Smooth muscle cell (in vitro differentiated cells): ENCODE results near the gene GLYATL3. TPM values are rescaled to one million over a fixed set of nuclear protein-coding genes. Genes with fewer than 3 reads are reported as not detected.

ENCODE experiments used
- DNase-seq: peaks from one replicate; lab custom pipeline; 2025; ENCODE audit not compliant: unreplicated experiment; lab: John Stamatoyannopoulos, UW
- H2AFZ ChIP-seq: fragments of 200-600 bp; sonication (generic); 2 replicates; pipeline ENCODE4 v1.6.0; 2016; ENCODE audit warnings: antibody characterized with exemption, low read depth, mild to moderate bottlenecking
- H3F3A ChIP-seq: fragments of 200-600 bp; sonication (generic); 2 replicates; pipeline ENCODE4 v1.6.0; 2017; ENCODE audit warnings: antibody characterized with exemption, low read depth
- H3K27ac ChIP-seq: fragments of 200-600 bp; sonication (generic); 2 replicates; pipeline ENCODE4 v1.5.1; 2016; ENCODE audit warnings: low read depth, mild to moderate bottlenecking
- H3K27me3 ChIP-seq: fragments of 200-600 bp; sonication (generic); 2 replicates; pipeline ENCODE4 v1.6.1; 2016; ENCODE audit warnings: low read depth, mild to moderate bottlenecking
- H3K36me3 ChIP-seq: fragments of 200-600 bp; sonication (generic); 2 replicates; pipeline ENCODE4 v1.5.1; 2016; ENCODE audit warnings: low read depth
- H3K4me1 ChIP-seq: fragments of 200-600 bp; sonication (generic); 2 replicates; pipeline ENCODE4 v1.5.1; 2016; ENCODE audit warnings: low read depth
- H3K4me2 ChIP-seq: fragments of 200-600 bp; sonication (generic); 2 replicates; pipeline ENCODE4 v1.6.0; 2016; ENCODE audit warnings: mild to moderate bottlenecking
- H3K4me3 ChIP-seq: fragments of 200-600 bp; sonication (generic); 2 replicates; pipeline ENCODE4 v1.5.1; 2016; ENCODE audit warnings: mild to moderate bottlenecking
- H3K79me2 ChIP-seq: fragments of 200-600 bp; sonication (generic); 2 replicates; pipeline ENCODE4 v1.6.0; 2016; ENCODE audit warnings: low read depth, mild to moderate bottlenecking
- H3K9ac ChIP-seq: fragments of 200-600 bp; sonication (generic); 2 replicates; pipeline ENCODE4 v1.6.0; 2016; ENCODE audit warnings: low read depth
- H3K9me3 ChIP-seq: fragments of 200-600 bp; sonication (generic); replicated peaks from 2 replicates; pipeline ENCODE4 v1.5.1; 2016; ENCODE audit warnings: low read depth
- H4K20me1 ChIP-seq: fragments of 200-600 bp; sonication (generic); 2 replicates; pipeline ENCODE4 v1.6.0; 2016; ENCODE audit warnings: low read depth
- WGBS: methylation state at CpG from one replicate; pipeline ENCODE4 v1.1.7; 2016; ENCODE audit warnings: low lambda C conversion rate; 5-methylcytosine and 5-hydroxymethylcytosine counted together
- polyA plus RNA-seq: library from polyadenylated mRNA; unstranded; fragments of >200 nt; fragmentation: Nextera tagmentation; extraction: Ambion mirVana; gene quantifications from 2 replicates; pipeline ENCODE4 v1.2.1, GENCODE V29; 2016
- total RNA-seq: library from RNA; depleted of rRNA; stranded (reverse); fragments of >200 nt; gene quantifications from 2 replicates; pipeline ENCODE4 v1.2.3, GENCODE V29; 2014
- TF ChIP-seq, protein P1 (sequence below): fragments of 200-600 bp; sonication (generic); IDR thresholded peaks from 2 replicates; pipeline ENCODE4 v1.5.1; 2017; ENCODE audit warnings: borderline replicate concordance, mild to moderate bottlenecking, antibody characterized with exemption; ENCODE audit not compliant: insufficient read depth, poor library complexity, severe bottlenecking

The GLYATL3 gene
- total and polyA plus RNA-seq, 2 experiments from 2014 or later = not detected

DNA sequence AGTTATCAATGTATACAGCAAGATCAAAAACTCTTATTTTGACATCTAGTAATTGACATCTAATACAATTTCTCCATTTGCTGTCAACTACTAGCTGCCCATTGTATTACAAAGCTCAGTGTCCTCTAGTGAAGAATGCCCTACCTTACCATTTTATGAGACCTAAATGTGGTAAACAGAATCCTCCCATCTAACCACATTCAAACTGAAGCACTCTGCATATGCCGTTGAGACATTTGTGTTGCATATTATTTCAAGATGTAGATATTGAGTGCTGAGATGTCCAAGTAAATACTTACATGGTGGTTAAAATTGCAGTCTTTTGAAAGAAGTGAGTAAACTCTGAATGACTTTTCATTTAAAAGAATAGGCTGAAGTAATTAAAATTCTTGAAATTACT is 597 bp upstream of the GLYATL3 start:
- H2AFZ ChIP-seq = no peak overlapping the region
- no peak overlapping the region for H3K4me2 ChIP-seq
- H3K9ac ChIP-seq = no peak overlapping the region
- H4K20me1 ChIP-seq = no peaks in the 10 kb centered on the region
- H3K27ac ChIP-seq = no peak overlapping the region
- DNase-seq = no peak
- WGBS = 77% methylated on average over 1 of the region's 1 CpG
- no peaks in the 10 kb centered on the region for H3K4me1 ChIP-seq
- no peaks in the 10 kb centered on the region for H3K9me3 ChIP-seq
- no peaks in the 10 kb centered on the region for H3K27me3 ChIP-seq
- H3K36me3 ChIP-seq = no peaks in the 10 kb centered on the region
- TF ChIP-seq, protein P1, sequence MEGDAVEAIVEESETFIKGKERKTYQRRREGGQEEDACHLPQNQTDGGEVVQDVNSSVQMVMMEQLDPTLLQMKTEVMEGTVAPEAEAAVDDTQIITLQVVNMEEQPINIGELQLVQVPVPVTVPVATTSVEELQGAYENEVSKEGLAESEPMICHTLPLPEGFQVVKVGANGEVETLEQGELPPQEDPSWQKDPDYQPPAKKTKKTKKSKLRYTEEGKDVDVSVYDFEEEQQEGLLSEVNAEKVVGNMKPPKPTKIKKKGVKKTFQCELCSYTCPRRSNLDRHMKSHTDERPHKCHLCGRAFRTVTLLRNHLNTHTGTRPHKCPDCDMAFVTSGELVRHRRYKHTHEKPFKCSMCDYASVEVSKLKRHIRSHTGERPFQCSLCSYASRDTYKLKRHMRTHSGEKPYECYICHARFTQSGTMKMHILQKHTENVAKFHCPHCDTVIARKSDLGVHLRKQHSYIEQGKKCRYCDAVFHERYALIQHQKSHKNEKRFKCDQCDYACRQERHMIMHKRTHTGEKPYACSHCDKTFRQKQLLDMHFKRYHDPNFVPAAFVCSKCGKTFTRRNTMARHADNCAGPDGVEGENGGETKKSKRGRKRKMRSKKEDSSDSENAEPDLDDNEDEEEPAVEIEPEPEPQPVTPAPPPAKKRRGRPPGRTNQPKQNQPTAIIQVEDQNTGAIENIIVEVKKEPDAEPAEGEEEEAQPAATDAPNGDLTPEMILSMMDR = no peak
- H3K79me2 ChIP-seq = no peaks in the 10 kb centered on the region
- H3K4me3 ChIP-seq = no peak overlapping the region
- H3F3A ChIP-seq = no peaks in the 10 kb centered on the region

DNA sequence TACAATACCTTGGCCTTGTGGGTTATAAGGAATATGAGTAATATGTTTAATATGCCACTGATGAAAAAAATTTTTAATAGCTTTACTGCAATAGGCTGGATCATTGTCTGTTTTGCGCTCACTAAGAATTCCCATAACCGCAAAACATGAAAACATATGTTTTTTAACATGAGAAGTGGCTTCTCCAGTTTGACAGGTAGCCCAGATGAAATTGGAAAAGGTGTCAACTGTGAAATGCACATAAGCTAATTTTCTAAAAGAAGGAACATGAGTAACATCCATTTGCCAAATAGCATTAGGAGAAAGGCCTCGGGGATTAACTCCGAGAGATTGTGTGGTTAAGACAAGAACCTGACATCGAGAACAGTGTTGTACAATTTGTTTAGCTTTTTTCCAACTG is 4.9 kb downstream of the GLYATL3 start:
- no peak overlapping the region for H3K4me2 ChIP-seq
- H3K36me3 ChIP-seq = no peaks in the 10 kb centered on the region
- no peak for DNase-seq
- TF ChIP-seq, protein P1 = no peak
- H3K9ac ChIP-seq = no peak overlapping the region
- H3K4me3 ChIP-seq = no peak overlapping the region
- no peaks in the 10 kb centered on the region for H3F3A ChIP-seq
- no peak overlapping the region for H2AFZ ChIP-seq
- no peaks in the 10 kb centered on the region for H3K79me2 ChIP-seq
- H4K20me1 ChIP-seq = no peaks in the 10 kb centered on the region
- H3K9me3 ChIP-seq = no peaks in the 10 kb centered on the region
- no peaks in the 10 kb centered on the region for H3K4me1 ChIP-seq
- no peaks in the 10 kb centered on the region for H3K27me3 ChIP-seq
- no peak overlapping the region for H3K27ac ChIP-seq
- WGBS = 82% methylated on average over 5 of the region's 5 CpGs

DNA sequence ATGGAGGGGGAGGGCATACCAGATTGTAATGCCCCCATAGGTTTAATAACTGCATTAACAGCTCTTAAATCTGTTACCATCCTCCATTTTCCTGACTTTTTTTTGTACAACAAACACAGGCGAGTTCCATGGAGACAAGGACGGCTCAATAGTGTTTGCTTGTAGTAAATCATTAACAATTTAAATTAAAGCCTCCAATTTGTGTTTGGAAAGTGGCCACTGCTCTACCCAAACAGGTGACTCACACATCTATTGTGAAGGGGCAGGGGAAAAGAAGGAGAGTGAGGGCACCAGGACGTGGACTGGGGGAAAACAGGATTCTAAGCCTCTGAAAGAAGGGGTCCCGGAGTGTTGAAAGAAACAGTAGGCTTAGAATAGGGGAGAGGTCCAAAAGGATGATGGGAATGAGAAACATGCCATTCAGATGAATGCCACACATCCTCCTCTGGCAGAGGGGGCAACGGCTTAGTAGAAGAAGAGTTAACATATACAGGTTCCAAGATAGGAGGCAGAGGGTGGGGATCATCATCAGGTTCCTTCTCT is 6.9 kb downstream of the GLYATL3 start:
- 86% methylated on average over 5 of the region's 5 CpGs for WGBS
- no peaks in the 10 kb centered on the region for H3F3A ChIP-seq
- no peaks in the 10 kb centered on the region for H3K4me1 ChIP-seq
- no peak overlapping the region for H3K9ac ChIP-seq
- H3K4me3 ChIP-seq = no peak overlapping the region
- no peaks in the 10 kb centered on the region for H3K9me3 ChIP-seq
- H3K36me3 ChIP-seq = no peaks in the 10 kb centered on the region
- no peaks in the 10 kb centered on the region for H4K20me1 ChIP-seq
- H3K27me3 ChIP-seq = no peaks in the 10 kb centered on the region
- no peak overlapping the region for H3K27ac ChIP-seq
- DNase-seq = no peak
- no peak overlapping the region for H2AFZ ChIP-seq
- no peak overlapping the region for H3K4me2 ChIP-seq
- no peaks in the 10 kb centered on the region for H3K79me2 ChIP-seq
- TF ChIP-seq, protein P1 = no peak

DNA sequence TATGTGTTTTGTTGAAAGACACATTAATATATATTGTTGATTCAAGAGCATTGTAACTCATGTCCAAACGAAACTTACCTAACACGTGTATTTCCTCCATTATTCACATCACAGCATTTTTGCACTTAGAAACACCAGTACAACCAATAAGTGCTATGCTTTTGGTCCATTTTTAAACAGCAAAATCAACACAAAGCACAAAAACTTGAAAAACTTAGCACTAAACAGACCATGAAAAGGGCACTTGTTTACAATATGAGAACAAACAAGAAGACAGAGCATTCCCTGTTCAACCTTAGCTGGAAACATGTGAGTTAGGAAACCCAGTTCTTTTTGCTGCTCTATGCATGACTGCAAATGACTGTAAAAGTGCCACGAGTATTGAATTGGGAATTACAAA is 9.6 kb downstream of the GLYATL3 start:
- Histone ChIP-seq H2AFZ (no peak overlapping the region), H3F3A (no peaks in the 10 kb centered on the region), H4K20me1 (no peaks in the 10 kb centered on the region), H3K4me3 (no peak overlapping the region), H3K79me2 (no peaks in the 10 kb centered on the region), H3K36me3 (no peaks in the 10 kb centered on the region), H3K9ac (no peak overlapping the region), H3K4me2 (no peak overlapping the region), H3K4me1 (no peaks in the 10 kb centered on the region), H3K27me3 (no peaks in the 10 kb centered on the region), H3K27ac (no peak overlapping the region), H3K9me3 (no peaks in the 10 kb centered on the region)
- no peak for DNase-seq
- TF ChIP-seq, protein P1 = no peak
- 84% methylated on average over 3 of the region's 3 CpGs for WGBS
